Caco-2 (cell line): ENCODE measurements around the gene GRHPR. TPM values are rescaled to one million over a fixed set of nuclear protein-coding genes. Genes with fewer than 3 reads are reported as not detected.

Source experiments
- BruUV-seq: library from RNA; stranded (reverse); fragments of 400-500 nt; replicated peaks from 2 replicates; lab custom pipeline; 2021; lab: Mats Ljungman, UMichigan
- CTCF ChIA-PET: fragments of 300-600 bp; sonication (Branson Sonifier 250); formaldehyde crosslinking; loops from one replicate; lab custom pipeline; 2022; ENCODE audit warnings: antibody characterized with exemption; lab: Charles Lee
- POLR2A ChIA-PET: fragments of 300-600 bp; sonication (Branson Sonifier 250); formaldehyde crosslinking; loops from one replicate; lab custom pipeline; 2022; ENCODE audit warnings: antibody characterized with exemption; lab: Charles Lee
- DNase-seq, 2 experiments: peaks; one replicate each; pipeline versions ENCODE4 v3.0.0 to v3.0.0-alpha.2; 2020 to 2022
- H3K27me3 ChIP-seq: replicated peaks from 2 replicates; pipeline ENCODE4 v1.6.0; 2011; ENCODE audit warnings: low read length; ENCODE audit not compliant: control insufficient read depth, insufficient read depth
- H3K36me3 ChIP-seq: 2 replicates; pipeline ENCODE4 v1.5.1; 2011; ENCODE audit warnings: low read length; ENCODE audit not compliant: control insufficient read depth, insufficient read depth
- H3K4me1 ChIP-seq: fragments of 250-450 bp; sonication (Bioruptor Pico); 2 replicates; pipeline ENCODE4 v1.5.1; 2020; ENCODE audit warnings: mild to moderate bottlenecking
- H3K4me3 ChIP-seq: 2 replicates; pipeline ENCODE4 v1.5.1; 2011; ENCODE audit warnings: low read depth, mild to moderate bottlenecking, control low read depth, low read length
- H3K9me3 ChIP-seq: fragments of 250-450 bp; sonication (Bioruptor Pico); 2 replicates; pipeline ENCODE4 v1.5.1; 2020; ENCODE audit warnings: mild to moderate bottlenecking, moderate library complexity
- H3K27ac Mint-ChIP-seq: one replicate; pipeline ENCODE4 v1.8.0; 2022; ENCODE audit warnings: mixed read lengths; ENCODE audit not compliant: unreplicated experiment
- H3K27me3 Mint-ChIP-seq: one replicate; pipeline ENCODE4 v1.8.0; 2022; ENCODE audit warnings: mixed read lengths; ENCODE audit not compliant: insufficient read depth, unreplicated experiment
- H3K36me3 Mint-ChIP-seq: one replicate; pipeline ENCODE4 v1.8.0; 2022; ENCODE audit warnings: mild to moderate bottlenecking, mixed read lengths; ENCODE audit not compliant: insufficient read depth, unreplicated experiment
- H3K4me1 Mint-ChIP-seq: one replicate; pipeline ENCODE4 v1.8.0; 2022; ENCODE audit warnings: low read depth, mixed read lengths; ENCODE audit not compliant: unreplicated experiment
- H3K4me3 Mint-ChIP-seq: one replicate; pipeline ENCODE4 v1.8.0; 2022; ENCODE audit warnings: mild to moderate bottlenecking, moderate library complexity, mixed read lengths; ENCODE audit not compliant: unreplicated experiment
- H3K9me3 Mint-ChIP-seq: one replicate; pipeline ENCODE4 v1.8.0; 2022; ENCODE audit warnings: mixed read lengths; ENCODE audit not compliant: unreplicated experiment
- CTCF ChIP-seq, 2 experiments: fragments of 200-600 bp in 1 of 2; IDR thresholded peaks; 1 replicate in 1 of 2; 2 replicates in 1 of 2; pipeline versions ENCODE4 v1.5.1 to v1.8.0; 2011 to 2022; ENCODE audit warnings: antibody characterized with exemption in 1 of 2, control low read depth in 1 of 2, inconsistent platforms in 1 of 2, low read depth in 1 of 2, low read length in 1 of 2, mild to moderate bottlenecking in 1 of 2, moderate library complexity in 1 of 2; ENCODE audit not compliant: insufficient read depth in 1 of 2, severe bottlenecking in 1 of 2, unreplicated experiment in 1 of 2
- intact Hi-C: fragments of 100-400 bp; cut with micrococcal nuclease; formaldehyde crosslinking; loops from one replicate; pipeline ENCODE4 v1.10.0; 2022; ENCODE audit not compliant: unreplicated experiment
- total RNA-seq: library from RNA; stranded (reverse); gene quantifications from 2 replicates; pipeline ENCODE4 v1.2.3, GENCODE V29; 2022

Gene GRHPR
- total RNA-seq, 1 experiment from 2014 or later = 82.5 TPM

GRCh38 chr9:37405764-37406380, 16.6 kb upstream of the GRHPR start:
- no peak for DNase-seq
- CTCF ChIA-PET = interaction anchor here (0.7 kb wide), 1 partner anchor 410 kb away, joined by 3 read pairs; no protein-coding TSS in a partner anchor
- Mint-ChIP-seq H3K27ac (no peak overlapping the region), H3K4me1 (peaks cover 17% of the 10 kb centered on the region), H3K36me3 (no peaks in the 10 kb centered on the region), H3K4me3 (no peak overlapping the region), H3K9me3 (no peaks in the 10 kb centered on the region), H3K27me3 (no peaks in the 10 kb centered on the region)
- Histone ChIP-seq H3K9me3 (no peaks in the 10 kb centered on the region), H3K27me3 (no peaks in the 10 kb centered on the region), H3K4me3 (no peak overlapping the region), H3K4me1 (peaks cover 8% of the 10 kb centered on the region), H3K36me3 (no peaks in the 10 kb centered on the region)
- TF ChIP-seq CTCF (IDR thresholded peaks at IDR 0.05; ENCODE audit: insufficient read depth in 1 of 2, low read depth in 1 of 2, low read length in 1 of 2, severe bottlenecking in 1 of 2, unreplicated experiment in 1 of 2) = no peak
- POLR2A ChIA-PET = no interaction called here
- intact Hi-C loops = no loop called here
- BruUV-seq = no TSS peak

DNA sequence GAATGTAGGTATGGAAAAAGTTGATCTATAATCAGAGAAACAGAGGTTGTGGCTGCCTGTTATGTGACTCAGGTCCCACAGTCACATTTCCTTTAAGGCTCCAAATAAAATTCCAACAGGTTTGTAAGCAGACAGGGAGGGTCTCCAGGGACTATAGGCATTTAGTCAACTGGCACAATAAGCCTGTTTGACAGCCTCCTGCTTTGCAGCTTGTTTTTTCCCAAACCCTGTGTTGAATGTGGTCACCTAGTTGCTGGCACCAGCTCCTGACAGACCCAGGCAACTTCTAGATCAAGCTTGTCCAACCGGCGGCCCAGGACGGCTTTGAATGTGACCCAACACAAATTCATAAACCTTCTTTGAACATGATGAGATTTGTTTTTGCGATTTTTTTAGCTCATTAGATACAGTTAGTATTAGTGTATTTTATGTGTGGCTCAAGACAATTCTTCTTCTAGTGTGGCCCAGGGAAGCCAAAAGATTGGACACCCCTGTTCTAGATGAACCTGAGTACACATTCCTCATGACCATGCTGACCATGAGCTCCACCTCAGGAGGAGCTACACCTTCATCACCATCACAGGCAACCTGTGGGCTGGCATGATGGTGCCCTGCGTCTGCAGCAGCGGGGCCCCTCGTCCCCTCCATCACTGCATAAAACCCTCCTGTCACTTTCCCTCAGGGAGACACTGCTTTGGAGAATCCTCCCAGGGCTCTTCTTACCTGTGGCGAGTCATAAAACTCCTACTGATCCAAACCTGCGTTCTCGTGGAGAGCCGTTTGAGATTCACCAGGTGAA, 15.7 kb upstream of the GRHPR start:
- H3K27me3 ChIP-seq = no peaks in the 10 kb centered on the region
- H3K4me1 ChIP-seq = peaks cover 17% of the 10 kb centered on the region
- no peak overlapping the region for H3K4me3 ChIP-seq
- no peaks in the 10 kb centered on the region for H3K36me3 Mint-ChIP-seq
- no peaks in the 10 kb centered on the region for H3K36me3 ChIP-seq
- H3K4me3 Mint-ChIP-seq = no peak overlapping the region
- POLR2A ChIA-PET = no interaction called here
- H3K27ac Mint-ChIP-seq = no peak overlapping the region
- no TSS peak for BruUV-seq
- TF ChIP-seq CTCF (IDR thresholded peaks at IDR 0.05; ENCODE audit: insufficient read depth in 1 of 2, low read depth in 1 of 2, low read length in 1 of 2, severe bottlenecking in 1 of 2, unreplicated experiment in 1 of 2) = no peak
- H3K27me3 Mint-ChIP-seq = no peaks in the 10 kb centered on the region
- H3K9me3 Mint-ChIP-seq = no peaks in the 10 kb centered on the region
- CTCF ChIA-PET = interaction anchor here (0.6 to 1.4 kb wide), 2 partner anchors 11 to 119 kb away, joined by 3 read pairs; no protein-coding TSS in a partner anchor
- peaks cover 22% of the 10 kb centered on the region for H3K4me1 Mint-ChIP-seq
- no peaks in the 10 kb centered on the region for H3K9me3 ChIP-seq
- intact Hi-C loops = no loop called here
- DNase-seq = no peak

- ChIA-PET POLR2A (no interaction called here), CTCF (interaction anchor here (0.6 to 1.4 kb wide), 2 partner anchors 11 to 118 kb away, joined by 3 read pairs; no protein-coding TSS in a partner anchor)
- Mint-ChIP-seq H3K4me1 (peaks cover 28% of the 10 kb centered on the region), H3K27me3 (no peaks in the 10 kb centered on the region), H3K27ac (no peak overlapping the region), H3K9me3 (no peaks in the 10 kb centered on the region), H3K4me3 (no peak overlapping the region), H3K36me3 (no peaks in the 10 kb centered on the region)
- intact Hi-C loops = no loop called here
- no TSS peak for BruUV-seq
- Histone ChIP-seq H3K4me3 (no peak overlapping the region), H3K9me3 (no peaks in the 10 kb centered on the region), H3K4me1 (peaks cover 17% of the 10 kb centered on the region), H3K36me3 (no peaks in the 10 kb centered on the region), H3K27me3 (no peaks in the 10 kb centered on the region)
- no peak for DNase-seq
- TF ChIP-seq CTCF (IDR thresholded peaks at IDR 0.05; ENCODE audit: insufficient read depth in 1 of 2, low read depth in 1 of 2, low read length in 1 of 2, severe bottlenecking in 1 of 2, unreplicated experiment in 1 of 2) = peak in 1 of 2 experiments; percentile 21
These were observed 15.0 kb upstream of the GRHPR start for GRCh38 chr9:37407468-37407867.
